Measurements from ENCODE around the gene MAP2K2. TPM values are rescaled to one million over a fixed set of nuclear protein-coding genes. Genes with fewer than 3 reads are reported as not detected.
A peak's percentile ranks its signal among the peaks of the same experiment; 100 is the strongest.

Gene MAP2K2
- 38.8 and 113 TPM in 2 replicates for total RNA-seq (2011; cell fraction: chromatin; rRNA removed; ENCODE audit: low replicate concordance)
- total RNA-seq (2011; cell fraction: nucleolus; rRNA removed): 81.4 and 92.0 TPM in 2 replicates
- 58.5 and 81.8 TPM in 2 replicates for total RNA-seq (2011; cell fraction: nucleoplasm; rRNA removed)
- total RNA-seq (2014; rRNA removed) (140 and 200 TPM in 2 replicates), total RNA-seq (2014; rRNA removed; fragmentation: Illumina TruSeq; extraction: Trizol) (58.3 and 60.9 TPM in 2 replicates), total RNA-seq (2015; rRNA removed; fragmentation: Illumina TruSeq; extraction: Trizol) (72.6 and 78.0 TPM in 2 replicates), total RNA-seq (2021) (150 and 151 TPM in 2 replicates), polyA plus RNA-seq (2011; rRNA removed) (40.4 and 41.5 TPM in 2 replicates), polyA plus RNA-seq (2014; fragmentation: Illumina TruSeq; extraction: Trizol) (41.1 and 84.5 TPM in 2 replicates), polyA plus RNA-seq (2014; fragmentation: Nextera tagmentation; extraction: Ambion mirVana) (1 to 10 TPM; 1.0 to 5.0 TPM), polyA plus RNA-seq (2014; rRNA removed) (90.7 and 97.4 TPM in 2 replicates), polyA minus RNA-seq (2011; rRNA and poly(A)+ RNA removed) (14.2 and 24.8 TPM in 2 replicates), Bru-seq, nascent RNA (percentile 61 among the genes with signal in this experiment), BruChase-seq, experiment 1, labeled RNA remaining after a 2-hour chase (percentile 65 among the genes with signal in this experiment), BruChase-seq, experiment 2, labeled RNA remaining after a 6-hour chase (percentile 69 among the genes with signal in this experiment)
- 60.4 and 128 TPM in 2 replicates for polyA plus RNA-seq (2011; cell fraction: cytosol; rRNA removed)
- polyA plus RNA-seq (2011; cell fraction: nucleus; rRNA removed): 70.1 and 145 TPM in 2 replicates
- polyA plus RNA-seq (2012): 110 and 220 TPM in 2 replicates
- polyA minus RNA-seq (2011; cell fraction: cytosol; rRNA and poly(A)+ RNA removed): 63.5 and 95.7 TPM in 2 replicates
- 31.5 and 34.3 TPM in 2 replicates for polyA minus RNA-seq (2011; cell fraction: nucleus; rRNA and poly(A)+ RNA removed)
- long read RNA-seq, experiment 1, transcript MAP2K2-210 (8 exons, 1,778 nt): minor isoform, 7 of 464 reads
- long read RNA-seq, experiment 1, transcript MAP2K2-201 (11 exons, 1,734 nt): major isoform, 299 of 464 reads
- long read RNA-seq, experiment 1, partial matches to known transcripts: 129 of 464 reads
- long read RNA-seq, experiment 1, other reads (novel, unspliced or antisense): 29 of 464 reads
- long read RNA-seq, experiment 2, transcript MAP2K2-201 (11 exons, 1,734 nt): major isoform, 192 of 303 reads
- long read RNA-seq, experiment 2, partial matches to known transcripts: 38 of 303 reads
- long read RNA-seq, experiment 2, other reads (novel, unspliced or antisense): 69 of 303 reads
- long read RNA-seq, experiment 3, transcript MAP2K2-201 (11 exons, 1,734 nt): major isoform, 18 of 27 reads
- long read RNA-seq, experiment 3, partial matches to known transcripts: 8 of 27 reads
- long read RNA-seq, experiment 3, other reads (novel, unspliced or antisense): 1 of 27 reads

DNA sequence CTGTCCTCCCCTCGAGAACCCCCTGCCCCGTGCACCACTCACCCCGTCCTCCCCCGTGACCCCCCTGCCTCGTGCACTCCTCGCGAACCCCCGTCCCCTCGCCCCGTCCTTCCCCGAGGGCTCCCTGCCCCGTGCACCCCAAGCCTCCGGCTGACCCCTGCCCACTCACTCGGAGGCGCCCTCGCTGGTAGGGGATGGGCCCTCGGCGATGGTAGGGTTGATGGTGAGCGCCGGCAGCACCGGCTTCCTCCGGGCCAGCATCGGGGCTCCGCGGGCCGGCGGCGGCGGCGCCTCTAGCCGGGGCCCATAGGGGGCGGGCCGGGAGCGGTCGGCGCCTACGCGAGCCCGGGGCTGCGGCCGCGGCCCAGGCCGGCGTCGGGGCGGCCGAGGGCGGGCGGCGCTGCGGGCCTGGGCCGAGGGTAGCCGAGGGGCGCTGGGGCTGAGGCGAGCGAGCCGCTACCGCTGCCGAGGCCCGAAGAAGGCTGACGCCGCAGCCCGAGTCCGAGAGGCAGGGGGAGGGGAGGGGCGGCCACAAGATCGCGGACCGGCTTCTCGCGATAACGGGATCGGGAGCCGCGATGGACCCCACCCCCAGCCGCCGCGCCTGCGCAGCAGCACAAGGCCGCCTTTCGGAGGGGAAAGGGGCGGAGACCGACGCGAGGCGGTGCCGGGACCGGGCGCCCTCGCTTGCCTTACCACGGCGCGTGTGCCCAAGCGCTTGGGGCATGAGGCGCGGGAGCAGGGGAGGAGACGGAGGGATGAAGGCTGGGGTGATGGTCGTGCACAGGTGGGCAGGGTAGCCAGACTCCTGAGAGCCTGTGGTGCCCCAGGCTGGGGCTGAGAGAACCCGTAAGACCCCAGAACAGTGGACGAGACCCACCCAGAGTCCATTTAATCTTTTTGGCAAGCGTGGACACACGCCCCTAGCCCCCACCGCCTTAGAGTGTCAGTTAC is at the start of gene MAP2K2:
TSS of gene MAP2K2 (minus strand) at position 508 of the 954 bp plus-strand sequence. CDS start at position 261, 247 bp downstream.
- peak within 1 kb of the TSS; percentile 81 to 96 for H3K9ac ChIP-seq (ENCODE audit: insufficient read depth in 1 of 2, low read depth in 2 of 2, low read length in 2 of 2)
- intact Hi-C loops (cut with micrococcal nuclease): loop anchor here (5.0 kb wide), 1 partner anchor 57 kb away; the partner anchor contains the start of gene ZBTB7A
- no peaks in the 10 kb centered on the region for H3K9me3 ChIP-seq (replicated peaks; ENCODE audit: control insufficient read depth, insufficient read depth, low read depth, low read length)
- ATAC-seq: peak; percentile 97
- in situ Hi-C loops (cut with MboI): no loop called here
- DNase-seq (ENCODE audit: extremely low read depth in 1 of 4, low spot score in 3 of 4): peak; percentile 96 to 99 (median 98)
- H3K27ac ChIP-seq (ENCODE audit: extremely low read depth, low read depth, low read length): peak within 1 kb of the TSS; percentile 74
- H3K36me3 ChIP-seq (ENCODE audit: control insufficient read depth, insufficient read depth, low read length): peaks cover 19% of the 10 kb centered on the region; the same call in 2 of the 3 replicates
- WGBS (ENCODE audit: insufficient coverage, low coverage, missing lambda C conversion rate): 4% methylated on average over 41 of the region's 102 CpGs
- TSS peak; percentile 78 for BruUV-seq (replicated peaks)
- ChIA-PET CTCF (ENCODE audit: low intra/inter-chr PET ratio) (interaction anchor here (0.6 kb wide), 1 partner anchor 110 kb away, joined by 3 read pairs; no protein-coding TSS in a partner anchor), POLR2A (interaction anchor here (0.5 kb wide), 1 partner anchor 35 kb away, joined by 3 read pairs; no protein-coding TSS in a partner anchor)
- FAIRE-seq: peak; percentile 85
- H3K4me2 ChIP-seq (ENCODE audit: insufficient read depth, low read length): peak within 1 kb of the TSS; percentile 95
- peak within 1 kb of the TSS; percentile 91 for H3K4me3 ChIP-seq
- H3K79me2 ChIP-seq (ENCODE audit: control insufficient read depth, insufficient read depth, low read length): peaks cover 34% of the 10 kb centered on the region
- H3K9me1 ChIP-seq (ENCODE audit: control insufficient read depth, insufficient read depth, low read length): peaks cover 4% of the 10 kb centered on the region
- no peaks in the 10 kb centered on the region for H3K27me3 ChIP-seq (ENCODE audit: control insufficient read depth in 2 of 2, insufficient read depth in 2 of 2, low read length in 2 of 2)
- H4K20me1 ChIP-seq (replicated peaks; ENCODE audit: control insufficient read depth, insufficient read depth, low read length): peaks cover 8% of the 10 kb centered on the region; the same call in 1 of the 2 replicates
- peak within 1 kb of the TSS; percentile 97 for H2AFZ ChIP-seq (ENCODE audit: low read depth, low read length)
- H3K4me1 ChIP-seq (replicated peaks in 1 of 2; ENCODE audit: control insufficient read depth in 2 of 2, insufficient read depth in 2 of 2, low read length in 2 of 2): peaks cover 13 to 25% of the 10 kb centered on the region in 2 experiments
- TF ChIP-seq SP1 (CRISPR knock-in tag; IDR thresholded peaks at IDR 0.05) (peak; percentile 68; the same call in 1 of the 2 replicates), KHSRP (IDR thresholded peaks at IDR 0.05) (no peak), CBFA2T3 (IDR thresholded peaks at IDR 0.05) (no peak), HOMEZ (CRISPR knock-in tag; IDR thresholded peaks at IDR 0.05) (no peak), SMAD2 (IDR thresholded peaks at IDR 0.05; ENCODE audit: low read depth, low read length) (no peak), RBFOX2 (IDR thresholded peaks at IDR 0.05; ENCODE audit: low read depth, low read length) (peak; percentile 90), ARNT (IDR thresholded peaks at IDR 0.05) (no peak), MECOM (CRISPR knock-in tag; IDR thresholded peaks at IDR 0.05) (no peak), TBP (optimal IDR thresholded peaks at IDR 0.05; ENCODE audit: low read depth, low read length) (peak; percentile 52)
- TF ChIP-seq, protein P1, sequence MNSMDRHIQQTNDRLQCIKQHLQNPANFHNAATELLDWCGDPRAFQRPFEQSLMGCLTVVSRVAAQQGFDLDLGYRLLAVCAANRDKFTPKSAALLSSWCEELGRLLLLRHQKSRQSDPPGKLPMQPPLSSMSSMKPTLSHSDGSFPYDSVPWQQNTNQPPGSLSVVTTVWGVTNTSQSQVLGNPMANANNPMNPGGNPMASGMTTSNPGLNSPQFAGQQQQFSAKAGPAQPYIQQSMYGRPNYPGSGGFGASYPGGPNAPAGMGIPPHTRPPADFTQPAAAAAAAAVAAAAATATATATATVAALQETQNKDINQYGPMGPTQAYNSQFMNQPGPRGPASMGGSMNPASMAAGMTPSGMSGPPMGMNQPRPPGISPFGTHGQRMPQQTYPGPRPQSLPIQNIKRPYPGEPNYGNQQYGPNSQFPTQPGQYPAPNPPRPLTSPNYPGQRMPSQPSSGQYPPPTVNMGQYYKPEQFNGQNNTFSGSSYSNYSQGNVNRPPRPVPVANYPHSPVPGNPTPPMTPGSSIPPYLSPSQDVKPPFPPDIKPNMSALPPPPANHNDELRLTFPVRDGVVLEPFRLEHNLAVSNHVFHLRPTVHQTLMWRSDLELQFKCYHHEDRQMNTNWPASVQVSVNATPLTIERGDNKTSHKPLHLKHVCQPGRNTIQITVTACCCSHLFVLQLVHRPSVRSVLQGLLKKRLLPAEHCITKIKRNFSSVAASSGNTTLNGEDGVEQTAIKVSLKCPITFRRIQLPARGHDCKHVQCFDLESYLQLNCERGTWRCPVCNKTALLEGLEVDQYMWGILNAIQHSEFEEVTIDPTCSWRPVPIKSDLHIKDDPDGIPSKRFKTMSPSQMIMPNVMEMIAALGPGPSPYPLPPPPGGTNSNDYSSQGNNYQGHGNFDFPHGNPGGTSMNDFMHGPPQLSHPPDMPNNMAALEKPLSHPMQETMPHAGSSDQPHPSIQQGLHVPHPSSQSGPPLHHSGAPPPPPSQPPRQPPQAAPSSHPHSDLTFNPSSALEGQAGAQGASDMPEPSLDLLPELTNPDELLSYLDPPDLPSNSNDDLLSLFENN (IDR thresholded peaks at IDR 0.05; ENCODE audit: low read depth in 2 of 2, low read length in 2 of 2): no peak; a peak in 1 of 4 replicates
